Thyroid gland (tissue), 4 donors: Measurements from ENCODE around the gene DACH1. TPM values are rescaled to one million over a fixed set of nuclear protein-coding genes. Genes with fewer than 3 reads are reported as not detected.

Experiments
- DNase-seq, 2 donors: peaks; one replicate each; pipeline ENCODE4 v3.0.0-alpha.2; 2019
- H3K27ac ChIP-seq, 3 donors: fragments of 200-600 bp; sonication (generic); 1 replicate in 2 of 3; 2 replicates in 1 of 3; pipeline ENCODE4 v1.5.1; 2016 to 2019; ENCODE audit warnings: mild to moderate bottlenecking in 1 of 3, moderate library complexity in 1 of 3
- H3K27me3 ChIP-seq: fragments of 200-600 bp; sonication (generic); one replicate; pipeline ENCODE4 v1.5.1; 2019
- H3K36me3 ChIP-seq, 2 donors: fragments of 200-600 bp; sonication (generic); one replicate each; pipeline ENCODE4 v1.5.1; 2016 to 2019
- H3K4me1 ChIP-seq, 2 donors: fragments of 200-600 bp; sonication (generic); one replicate each; pipeline ENCODE4 v1.5.1; 2017 to 2019
- H3K4me3 ChIP-seq, 3 donors: fragments of 200-600 bp; sonication (generic); replicated peaks in 1 of 3; 1 replicate in 2 of 3; 2 replicates in 1 of 3; pipeline ENCODE4 v1.5.1; 2016; ENCODE audit warnings: mild to moderate bottlenecking in 1 of 3
- H3K9me3 ChIP-seq: fragments of 200-600 bp; sonication (generic); one replicate; pipeline ENCODE4 v1.5.1; 2017
- POLR2A ChIP-seq, 2 donors: fragments of 450-650 bp; IDR thresholded peaks; one replicate each; pipeline ENCODE4 v1.6.1; 2017; ENCODE audit warnings: antibody characterized with exemption in 2 of 2, mild to moderate bottlenecking in 2 of 2, moderate library complexity in 1 of 2
- WGBS, 2 donors: methylation state at CpG; one replicate each; pipeline ENCODE4 v1.1.5; 2017; 5-methylcytosine and 5-hydroxymethylcytosine counted together
- intact Hi-C: fragments of 100-400 bp; cut with DNase I; formaldehyde crosslinking; loops from one replicate; pipeline ENCODE4 v1.15.1; 2023
- total RNA-seq, 4 donors: library from RNA; depleted of rRNA; stranded (reverse); fragments of >200 nt; gene quantifications; one replicate each; pipeline ENCODE4 v1.2.3, GENCODE V29; 2016
- TF ChIP-seq, protein P1 (sequence below), 6 experiments: fragments of 200-600 bp in 3 of 6; fragments of 450-650 bp in 3 of 6; sonication (generic) in 3 of 6; IDR thresholded peaks; one replicate each; pipeline ENCODE4 v1.5.1; 2016 to 2019; ENCODE audit warnings: antibody characterized with exemption in 6 of 6, mild to moderate bottlenecking in 2 of 6, inconsistent platforms in 1 of 6, moderate library complexity in 1 of 6

Gene DACH1
- total RNA-seq, 4 donors from 2014 or later: 0.33 to 0.49 (median 0.33) TPM; not detected in 1

DNA sequence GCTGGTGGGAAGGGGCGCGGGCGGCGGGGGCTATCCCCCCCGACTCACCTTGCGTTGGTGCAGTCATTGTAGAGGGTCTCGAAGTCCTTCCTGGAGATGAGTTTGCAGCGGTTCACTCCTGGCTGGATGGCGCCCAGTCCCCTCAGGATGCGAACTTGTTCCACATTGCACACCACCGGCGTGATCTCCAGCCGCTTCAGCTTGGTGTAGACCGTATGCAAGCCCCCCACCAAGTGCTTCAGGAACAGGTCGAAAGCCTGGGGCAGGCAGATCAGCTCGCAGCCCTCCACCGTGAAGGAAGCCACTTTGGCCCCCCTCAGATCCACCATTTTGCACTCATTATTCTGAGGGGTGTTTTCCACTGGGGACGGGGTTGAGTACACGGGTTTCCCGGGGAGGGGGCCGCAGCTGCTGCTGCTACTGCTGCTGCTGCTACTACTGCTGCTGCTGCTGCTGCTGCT is 1.1 kb downstream of the DACH1 start:
- H3K4me3 ChIP-seq: peak overlapping the region in 1 of 3 donors; percentile 22
- 1 to 2% methylated on average over 9 to 11 of the region's 21 CpGs for WGBS, 2 donors
- no peak for TF ChIP-seq POLR2A (IDR thresholded peaks at IDR 0.05)
- TF ChIP-seq, protein P1, sequence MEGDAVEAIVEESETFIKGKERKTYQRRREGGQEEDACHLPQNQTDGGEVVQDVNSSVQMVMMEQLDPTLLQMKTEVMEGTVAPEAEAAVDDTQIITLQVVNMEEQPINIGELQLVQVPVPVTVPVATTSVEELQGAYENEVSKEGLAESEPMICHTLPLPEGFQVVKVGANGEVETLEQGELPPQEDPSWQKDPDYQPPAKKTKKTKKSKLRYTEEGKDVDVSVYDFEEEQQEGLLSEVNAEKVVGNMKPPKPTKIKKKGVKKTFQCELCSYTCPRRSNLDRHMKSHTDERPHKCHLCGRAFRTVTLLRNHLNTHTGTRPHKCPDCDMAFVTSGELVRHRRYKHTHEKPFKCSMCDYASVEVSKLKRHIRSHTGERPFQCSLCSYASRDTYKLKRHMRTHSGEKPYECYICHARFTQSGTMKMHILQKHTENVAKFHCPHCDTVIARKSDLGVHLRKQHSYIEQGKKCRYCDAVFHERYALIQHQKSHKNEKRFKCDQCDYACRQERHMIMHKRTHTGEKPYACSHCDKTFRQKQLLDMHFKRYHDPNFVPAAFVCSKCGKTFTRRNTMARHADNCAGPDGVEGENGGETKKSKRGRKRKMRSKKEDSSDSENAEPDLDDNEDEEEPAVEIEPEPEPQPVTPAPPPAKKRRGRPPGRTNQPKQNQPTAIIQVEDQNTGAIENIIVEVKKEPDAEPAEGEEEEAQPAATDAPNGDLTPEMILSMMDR (IDR thresholded peaks at IDR 0.05): no peak
- peaks cover 4 to 17% of the 10 kb centered on the region in 2 donors for H3K4me1 ChIP-seq
- peak in 1 of 2 donors; percentile 2 for DNase-seq
- no peak overlapping the region for H3K27ac ChIP-seq
- peaks cover 9% of the 10 kb centered on the region for H3K27me3 ChIP-seq
- H3K36me3 ChIP-seq: no peaks in the 10 kb centered on the region
- intact Hi-C loops: no loop called here
- H3K9me3 ChIP-seq: no peaks in the 10 kb centered on the region

DNA sequence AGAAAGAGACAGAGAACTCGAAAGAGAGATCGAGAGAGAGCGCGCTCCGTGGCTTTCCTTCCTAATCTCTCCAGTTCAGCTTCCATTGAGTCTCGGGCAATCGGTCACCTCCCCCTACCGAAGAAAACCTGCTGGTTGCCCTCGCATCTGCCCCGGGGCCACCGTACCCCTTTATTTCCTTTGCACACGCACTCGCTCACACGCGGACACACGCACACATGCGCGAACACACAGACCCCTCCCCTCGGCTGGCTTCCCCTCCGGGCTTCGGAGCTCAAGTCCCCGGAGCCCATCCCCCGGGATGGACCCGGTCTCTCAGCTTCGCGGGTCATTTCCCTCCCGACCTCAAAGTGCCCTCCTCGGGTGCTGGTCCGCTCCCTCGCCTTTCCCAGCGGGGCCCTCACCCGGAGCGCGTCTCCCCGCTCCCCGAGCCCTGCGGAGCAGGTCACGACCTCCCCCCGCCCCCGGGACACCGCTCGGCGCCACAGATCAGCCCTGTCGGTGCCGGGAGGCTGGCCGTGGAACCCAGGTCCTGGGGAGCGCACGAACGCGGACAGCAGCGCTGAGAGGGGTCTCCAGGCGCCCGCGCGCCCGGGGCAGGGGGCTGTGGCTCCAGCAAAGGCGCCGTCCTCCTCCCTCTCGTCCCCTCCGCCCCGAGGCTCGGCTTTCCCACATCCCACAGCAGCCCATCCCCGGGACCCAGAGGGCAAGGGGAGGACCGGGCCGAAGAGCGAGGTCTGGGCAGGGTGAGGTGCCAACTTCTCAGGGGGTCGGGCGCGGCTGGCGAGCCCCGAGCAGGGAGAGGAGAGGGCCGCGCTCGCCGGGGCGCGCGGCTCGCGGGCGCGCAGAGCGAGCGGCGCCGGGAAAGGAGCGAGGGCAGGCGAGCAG is 1.8 kb downstream of the DACH1 start:
- 1 to 2% methylated on average over 27 to 40 of the region's 88 CpGs for WGBS, 2 donors
- H3K9me3 ChIP-seq: no peaks in the 10 kb centered on the region
- H3K36me3 ChIP-seq: no peaks in the 10 kb centered on the region
- peak overlapping the region in 2 of 3 donors; percentile 22 to 33 for H3K4me3 ChIP-seq
- H3K4me1 ChIP-seq: peaks cover 4 to 17% of the 10 kb centered on the region in 2 donors
- H3K27ac ChIP-seq: no peak overlapping the region
- DNase-seq: no peak
- no peak for TF ChIP-seq POLR2A (IDR thresholded peaks at IDR 0.05)
- TF ChIP-seq, protein P1 (IDR thresholded peaks at IDR 0.05): no peak
- H3K27me3 ChIP-seq: peaks cover 9% of the 10 kb centered on the region
- intact Hi-C loops: no loop called here

DNA sequence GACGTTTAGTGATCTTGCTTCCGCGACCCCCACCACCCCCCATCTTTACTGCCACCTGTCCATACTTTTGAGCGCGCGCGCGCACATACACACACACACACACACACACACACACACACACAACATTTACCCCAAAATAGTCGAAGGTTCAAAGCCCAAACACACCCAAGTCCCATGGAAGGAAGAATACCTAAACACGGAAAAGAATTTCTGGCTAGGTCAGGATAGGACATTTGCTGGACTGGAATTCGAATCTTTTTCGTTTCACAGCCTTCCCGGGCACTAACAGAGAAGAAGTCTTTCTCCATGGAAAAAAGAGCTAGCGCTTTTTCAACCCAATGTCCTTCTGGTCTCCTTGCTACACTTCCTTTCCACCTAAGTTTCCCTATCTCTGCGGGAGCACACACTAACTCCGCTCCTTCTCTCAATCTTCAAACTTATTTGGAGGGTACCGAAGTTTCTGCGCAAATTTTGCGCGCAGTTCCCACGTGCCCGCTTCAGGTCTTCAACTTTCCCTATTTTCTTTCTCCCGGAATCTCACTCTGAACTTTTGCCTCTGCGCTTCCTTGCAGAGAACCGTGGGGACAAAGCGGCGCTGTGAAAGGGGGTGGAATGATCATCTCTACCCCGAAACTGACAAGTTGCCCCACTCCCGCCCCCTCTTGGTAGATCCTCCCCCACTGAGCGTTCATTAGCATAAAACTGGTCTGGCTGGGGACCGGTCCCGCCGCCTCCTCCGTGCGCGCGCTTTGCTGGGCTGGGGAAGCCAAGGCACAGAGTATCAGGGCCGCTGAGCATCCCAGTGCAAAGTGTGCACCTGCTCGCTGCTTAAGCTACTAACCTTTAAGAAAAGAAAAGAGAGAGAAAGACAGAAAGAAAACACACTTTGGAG is 2.7 kb downstream of the DACH1 start:
- H3K27ac ChIP-seq: no peak overlapping the region

DNA sequence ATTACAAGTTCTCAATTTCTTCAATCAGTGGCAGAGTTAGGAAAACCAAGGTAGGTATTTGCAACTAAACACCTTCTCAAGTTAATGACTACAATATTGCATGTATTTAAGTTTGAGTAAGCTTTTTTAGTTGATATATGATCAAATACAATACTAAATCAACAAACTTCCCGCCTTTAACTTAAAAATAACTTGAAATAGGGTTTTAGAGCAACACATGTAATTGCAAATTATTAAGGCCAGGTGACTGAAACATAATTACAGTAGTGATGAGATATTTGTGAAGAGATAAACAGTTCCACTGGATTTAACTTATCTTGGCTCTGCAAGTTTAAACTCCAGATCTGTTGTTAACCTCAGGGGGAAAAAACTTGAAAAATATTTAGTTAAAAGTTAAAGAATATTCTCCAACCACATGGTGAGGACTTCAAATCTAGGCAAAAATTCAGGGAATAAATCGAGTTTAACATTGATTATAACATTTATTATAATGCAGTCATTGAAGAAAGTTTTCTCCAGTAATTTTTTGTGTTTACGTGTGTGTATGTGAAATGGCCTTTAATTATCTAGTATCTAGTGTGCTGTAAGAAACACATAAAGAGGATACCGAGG is 3.6 kb downstream of the DACH1 start:
- peaks cover 4 to 17% of the 10 kb centered on the region in 2 donors for H3K4me1 ChIP-seq
- WGBS, 2 donors: 74 to 83% methylated on average over 4 of the region's 4 CpGs
- intact Hi-C loops: no loop called here
- H3K36me3 ChIP-seq: no peaks in the 10 kb centered on the region
- H3K4me3 ChIP-seq: no peak overlapping the region
- no peaks in the 10 kb centered on the region for H3K9me3 ChIP-seq
- no peak for DNase-seq
- TF ChIP-seq, protein P1 (IDR thresholded peaks at IDR 0.05): no peak
- no peak for TF ChIP-seq POLR2A (IDR thresholded peaks at IDR 0.05)
- H3K27me3 ChIP-seq: peaks cover 4% of the 10 kb centered on the region
- H3K27ac ChIP-seq: no peak overlapping the region

More for the DNA sequence above, 2.7 kb downstream of the DACH1 start:
- Histone ChIP-seq H3K27me3 (peaks cover 6% of the 10 kb centered on the region), H3K4me3 (peak overlapping the region in 2 of 3 donors; percentile 22 to 33), H3K4me1 (peaks cover 4 to 17% of the 10 kb centered on the region in 2 donors), H3K36me3 (no peaks in the 10 kb centered on the region), H3K9me3 (no peaks in the 10 kb centered on the region)
- no peak for TF ChIP-seq POLR2A (IDR thresholded peaks at IDR 0.05)
- TF ChIP-seq, protein P1 (IDR thresholded peaks at IDR 0.05): no peak
- intact Hi-C loops: no loop called here
- peak in 1 of 2 donors; percentile 1 for DNase-seq
- WGBS, 2 donors: 9 to 10% methylated on average over 39 of the region's 39 CpGs
